ENCODE measurements around the gene DIDO1.
"Not testable (repeated sequence)": the region's sequence is repeated elsewhere in the genome, so short reads cannot be mapped to it uniquely, and the experiment has no call there.

The DIDO1 gene

GRCh38 chr20:62925420-62926228 is 681 bp downstream of the DIDO1 start:
- DNase-seq: peak; percentile 59

- peak; percentile 27 for DNase-seq
Measured at GRCh38 chr20:62925076-62925419, 1.3 kb downstream of the DIDO1 start.

GRCh38 chr20:62924442-62925075 is 1.7 kb downstream of the DIDO1 start:
- DNase-seq: peak; percentile 76

DNA sequence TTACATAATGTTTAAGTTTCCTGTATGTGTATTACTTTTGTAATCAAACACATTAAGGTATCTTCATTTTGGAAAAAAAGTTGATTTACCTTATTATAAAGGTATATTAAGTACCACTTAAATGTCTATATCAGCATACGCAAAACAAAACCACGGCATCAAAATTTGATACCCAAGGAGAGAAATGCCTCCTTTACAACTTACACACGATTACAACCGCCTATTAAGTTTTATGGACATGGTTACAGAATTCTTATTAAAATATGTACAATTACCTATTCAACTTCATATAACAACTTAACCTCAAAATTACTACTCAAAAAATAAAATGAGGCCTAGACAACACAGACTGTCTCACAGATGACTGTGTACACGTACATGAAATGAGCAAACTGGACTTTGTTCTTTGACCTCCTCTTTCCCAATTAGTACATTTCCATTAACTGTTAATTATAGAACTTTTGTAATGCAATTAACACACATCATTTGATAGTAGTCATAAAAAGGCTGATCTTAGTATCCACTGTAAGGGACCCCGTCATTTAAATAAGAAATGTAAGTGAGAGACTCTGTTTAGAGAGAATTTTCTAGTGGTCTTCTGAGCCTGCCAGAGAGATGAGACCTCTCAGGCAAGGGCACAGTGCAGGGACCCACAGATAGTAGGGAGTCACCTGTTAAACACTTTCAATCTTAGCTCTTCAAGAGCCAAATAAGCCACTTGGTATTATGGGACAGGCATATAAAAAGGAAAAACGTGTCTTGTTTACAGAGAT is 2.5 kb downstream of the DIDO1 start:
- DNase-seq: no peak

- not testable (repeated sequence) for DNase-seq
Measured at GRCh38 chr20:62923059-62923668, 3.1 kb downstream of the DIDO1 start.

GRCh38 chr20:62922451-62922921 is 3.8 kb downstream of the DIDO1 start:
- DNase-seq: no peak

GRCh38 chr20:62921119-62921687 is 5.1 kb downstream of the DIDO1 start:
- DNase-seq: peak; percentile 88

DNA sequence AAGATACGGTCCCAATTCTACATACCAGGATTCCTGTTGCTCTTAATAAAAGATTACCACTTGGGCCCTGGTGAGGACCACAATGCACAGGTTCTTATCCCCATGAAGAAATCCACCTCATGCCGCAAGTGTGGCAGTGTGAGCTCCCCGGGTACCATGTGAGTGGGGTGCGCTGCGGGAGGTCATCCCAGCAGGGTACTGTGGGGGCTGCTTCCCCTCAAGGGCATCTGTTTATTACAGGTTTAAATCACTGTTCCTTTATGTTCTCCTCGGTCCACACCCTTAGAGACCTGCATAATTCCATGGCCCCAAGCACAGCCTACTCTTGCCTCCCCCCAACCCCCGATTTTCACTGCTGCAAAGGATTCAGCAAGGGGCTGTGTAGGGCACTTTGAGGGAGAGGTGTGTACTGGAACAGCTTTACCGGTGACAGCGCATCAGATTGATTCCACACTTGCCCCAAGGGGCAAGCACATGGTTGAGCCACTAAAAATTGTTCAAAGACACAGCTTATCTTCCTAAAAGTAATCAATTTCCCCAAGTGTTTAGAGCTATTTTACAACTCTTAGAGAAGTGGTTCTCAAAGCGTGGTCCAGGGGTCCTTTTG is 6.2 kb downstream of the DIDO1 start:
- no peak for DNase-seq

DNA sequence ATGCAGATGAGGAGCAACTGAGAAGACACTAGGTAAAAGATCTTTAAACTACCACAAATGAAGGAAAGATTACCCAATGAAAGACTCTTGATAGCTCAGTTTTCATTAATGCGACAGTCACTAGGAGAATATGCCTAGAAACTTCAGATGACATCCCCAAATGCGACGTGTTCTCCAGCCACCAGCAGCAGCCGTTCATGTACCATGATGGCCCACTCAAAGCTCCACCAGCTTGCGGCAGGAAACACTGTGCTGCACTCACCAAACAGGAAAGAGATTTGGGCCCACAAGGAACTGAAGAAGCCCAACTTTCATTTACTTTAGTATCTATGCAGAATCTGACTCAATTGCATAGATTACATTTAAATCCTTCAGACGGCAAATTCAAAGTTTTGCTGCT is 7.5 kb downstream of the DIDO1 start:
- peak; percentile 49 for DNase-seq

DNA sequence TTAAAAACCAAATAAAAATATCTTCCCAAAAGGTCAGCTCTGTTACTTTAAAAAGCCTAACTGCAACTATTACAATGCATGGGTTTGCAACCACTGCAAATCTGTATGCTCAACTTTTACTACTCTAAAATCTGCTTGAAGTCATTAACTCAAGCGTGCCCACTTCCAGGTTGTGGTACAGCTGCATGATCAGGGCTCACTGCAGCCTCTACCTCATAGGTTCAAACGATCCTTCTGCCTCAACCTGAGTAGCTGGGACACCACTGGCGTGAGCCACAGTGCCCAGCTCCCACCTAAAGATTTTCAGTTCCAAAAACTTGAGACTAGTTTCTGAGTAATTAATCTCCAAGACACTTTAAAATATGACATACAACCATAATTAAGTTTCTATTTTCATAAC is 8.2 kb downstream of the DIDO1 start:
- no peak for DNase-seq

GRCh38 chr20:62917720-62918119 is 8.6 kb downstream of the DIDO1 start:
- no peak for DNase-seq

DNA sequence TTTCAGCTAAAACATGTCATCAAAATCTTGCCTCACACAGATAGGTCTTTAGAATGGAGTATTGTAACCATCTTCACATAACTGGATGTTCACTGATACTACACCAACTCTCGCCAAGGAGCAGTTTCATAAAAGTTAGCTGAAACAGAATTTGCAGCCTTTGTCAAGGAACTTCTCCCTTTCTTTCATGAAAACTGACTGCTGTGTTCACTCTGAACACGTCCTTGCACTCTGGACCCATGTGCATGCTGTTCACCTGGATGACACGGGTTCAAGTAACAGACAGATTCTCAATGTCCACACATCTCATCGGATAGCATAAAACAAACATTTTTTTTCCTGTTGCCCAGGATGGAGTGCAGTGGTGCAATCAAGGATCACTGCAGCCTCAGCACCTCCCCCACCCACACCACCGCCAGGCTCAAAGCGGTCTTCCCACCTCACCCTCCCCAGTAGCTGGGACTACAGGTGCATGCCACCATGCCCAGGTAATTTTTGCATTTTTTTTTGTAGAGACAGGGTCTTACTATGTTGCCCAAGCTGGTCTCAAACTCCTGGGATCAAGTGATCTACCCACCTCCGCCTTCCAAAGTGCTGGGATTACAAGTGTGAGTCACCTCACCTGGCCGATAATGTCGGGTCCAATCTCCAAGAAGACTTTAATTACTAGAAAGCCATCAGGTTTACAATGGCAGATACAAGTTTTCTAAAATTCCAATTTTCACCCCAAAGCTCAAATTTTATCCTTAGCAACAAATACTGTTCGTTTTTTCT is 9.4 kb downstream of the DIDO1 start:
- DNase-seq: no peak

- peak; percentile 66 for DNase-seq
Measured at GRCh38 chr20:62914970-62915457, 11.3 kb downstream of the DIDO1 start.

DNA sequence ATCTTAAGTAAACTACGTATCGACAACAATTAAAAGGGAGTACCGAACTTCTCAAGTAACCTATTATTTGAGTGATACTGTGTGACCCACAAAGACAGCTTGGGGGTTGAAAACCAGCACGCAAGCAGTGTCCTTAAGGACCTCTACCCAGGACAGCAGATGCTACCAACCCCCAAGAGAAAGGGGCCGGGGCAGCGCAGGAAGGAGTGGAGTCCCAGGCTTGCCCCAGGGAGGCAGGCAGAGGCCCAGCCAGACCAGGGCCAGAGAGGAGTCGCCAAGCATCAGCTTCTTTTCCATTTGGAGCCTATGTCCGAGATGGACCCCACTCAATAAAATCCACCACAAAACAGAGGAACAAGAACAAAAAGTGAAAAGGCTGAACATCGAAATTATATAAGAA is 11.9 kb downstream of the DIDO1 start:
- DNase-seq: no peak

DNA sequence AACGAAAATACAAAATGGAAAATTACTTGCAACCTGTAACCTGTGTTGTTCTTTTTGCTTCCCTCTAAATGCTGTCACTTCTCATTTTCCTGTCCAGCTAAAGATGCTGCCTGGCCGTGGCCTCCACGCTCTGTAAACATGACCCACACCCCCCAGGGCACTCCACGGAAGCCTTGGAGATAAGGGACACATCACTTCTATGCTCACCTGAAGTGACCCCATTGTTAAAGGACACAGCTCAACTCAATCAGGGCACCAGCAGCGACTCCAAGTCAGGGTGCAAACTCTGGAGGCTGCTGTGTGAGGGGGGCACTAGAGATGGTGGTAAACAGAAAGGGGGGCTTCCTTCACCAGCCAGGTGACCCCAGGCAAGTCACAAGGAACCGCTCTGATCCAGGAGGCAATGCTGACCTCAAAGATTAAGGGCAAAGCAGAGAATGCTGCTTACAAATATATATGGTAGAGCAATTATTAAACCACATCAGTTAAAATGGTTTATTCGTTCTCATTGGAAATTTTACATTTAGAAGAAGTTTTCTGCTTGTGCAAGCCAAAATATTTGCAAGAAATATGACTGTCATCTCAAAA is 13.2 kb downstream of the DIDO1 start:
- no peak for DNase-seq

- no peak for DNase-seq
Measured at GRCh38 chr20:62911701-62912280, 14.5 kb downstream of the DIDO1 start.

- DNase-seq: no peak
Measured at GRCh38 chr20:62910777-62911497, 15.4 kb downstream of the DIDO1 start.

GRCh38 chr20:62910217-62910766 is 16.0 kb downstream of the DIDO1 start:
- DNase-seq: no peak

DNA sequence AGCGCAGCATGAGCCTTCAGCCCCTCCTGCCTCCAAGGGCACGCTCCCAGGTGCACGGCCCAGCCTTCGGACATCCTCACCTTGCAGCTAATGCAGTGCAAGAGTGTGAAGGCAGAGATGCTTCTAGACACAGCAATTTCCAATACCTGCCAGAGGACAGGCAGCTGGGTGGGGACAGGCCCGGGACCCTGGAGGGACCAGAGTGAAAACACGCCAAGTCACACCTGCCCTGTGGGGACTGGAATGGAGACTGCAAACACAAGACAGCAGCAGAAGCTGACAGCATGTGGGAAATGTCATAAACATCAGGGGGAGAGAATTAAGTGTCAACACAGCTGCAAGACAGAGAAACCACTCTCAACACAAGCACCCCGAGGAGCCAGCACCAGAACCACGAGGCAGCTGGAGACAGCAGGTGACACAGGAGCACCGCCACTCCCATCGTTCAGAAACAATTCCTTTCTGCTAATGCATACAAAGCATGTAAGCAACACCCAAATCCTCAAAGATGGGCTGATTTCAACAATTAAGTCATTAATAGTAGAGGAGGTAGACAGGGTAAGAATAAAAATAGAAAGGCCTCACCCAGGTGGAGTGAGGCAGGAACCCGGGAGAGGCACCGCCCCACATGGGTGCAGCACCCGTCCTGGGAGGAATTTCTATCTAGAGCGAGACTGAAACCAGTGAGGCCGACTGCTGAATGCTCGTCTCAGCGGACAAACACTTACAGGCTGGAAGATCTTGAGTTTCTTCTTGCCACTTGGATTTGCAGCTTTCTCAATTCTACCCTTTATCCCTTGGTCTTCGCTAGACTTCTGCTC is 17.1 kb downstream of the DIDO1 start:
- no peak for DNase-seq

Measured in hematopoietic multipotent progenitor cell treated with erythropoietin and hydrocortisone succinate and interleukin-3 and kit ligand, for 6 days (in vitro differentiated cells).